ENCODE measurements around the gene RDH5. TPM values are rescaled to one million over a fixed set of nuclear protein-coding genes. Genes with fewer than 3 reads are reported as not detected.

The RDH5 gene
- total and polyA plus RNA-seq, 12 donors: 1.9 to 41.4 (median 5.3) TPM

GRCh38 chr12:55706568-55707218 lies 13.5 kb upstream of the RDH5 start:
- H3K9me3 ChIP-seq (replicated peaks in 1 of 3): no peaks in the 10 kb centered on the region
- H3K27ac ChIP-seq: peak overlapping the region in 1 of 5 donors; percentile 63
- no peak for TF ChIP-seq POLR2A (IDR thresholded peaks at IDR 0.05)
- TF ChIP-seq, protein P1, sequence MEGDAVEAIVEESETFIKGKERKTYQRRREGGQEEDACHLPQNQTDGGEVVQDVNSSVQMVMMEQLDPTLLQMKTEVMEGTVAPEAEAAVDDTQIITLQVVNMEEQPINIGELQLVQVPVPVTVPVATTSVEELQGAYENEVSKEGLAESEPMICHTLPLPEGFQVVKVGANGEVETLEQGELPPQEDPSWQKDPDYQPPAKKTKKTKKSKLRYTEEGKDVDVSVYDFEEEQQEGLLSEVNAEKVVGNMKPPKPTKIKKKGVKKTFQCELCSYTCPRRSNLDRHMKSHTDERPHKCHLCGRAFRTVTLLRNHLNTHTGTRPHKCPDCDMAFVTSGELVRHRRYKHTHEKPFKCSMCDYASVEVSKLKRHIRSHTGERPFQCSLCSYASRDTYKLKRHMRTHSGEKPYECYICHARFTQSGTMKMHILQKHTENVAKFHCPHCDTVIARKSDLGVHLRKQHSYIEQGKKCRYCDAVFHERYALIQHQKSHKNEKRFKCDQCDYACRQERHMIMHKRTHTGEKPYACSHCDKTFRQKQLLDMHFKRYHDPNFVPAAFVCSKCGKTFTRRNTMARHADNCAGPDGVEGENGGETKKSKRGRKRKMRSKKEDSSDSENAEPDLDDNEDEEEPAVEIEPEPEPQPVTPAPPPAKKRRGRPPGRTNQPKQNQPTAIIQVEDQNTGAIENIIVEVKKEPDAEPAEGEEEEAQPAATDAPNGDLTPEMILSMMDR (IDR thresholded peaks at IDR 0.05): no peak
- intact Hi-C loops (cut with DNase I): no loop called here
- peaks cover 6 to 20% of the 10 kb centered on the region in 2 donors for H3K4me1 ChIP-seq (replicated peaks in 1 of 2)
- WGBS, 4 donors: 59 to 87% (median 82%) methylated on average over 2 of the region's 2 CpGs
- no peaks in the 10 kb centered on the region for H3K27me3 ChIP-seq
- no peak for DNase-seq
- no peaks in the 10 kb centered on the region for H3K36me3 ChIP-seq (replicated peaks in 1 of 2)
- peak overlapping the region in 1 of 4 donors; percentile 72 for H3K4me3 ChIP-seq

DNA sequence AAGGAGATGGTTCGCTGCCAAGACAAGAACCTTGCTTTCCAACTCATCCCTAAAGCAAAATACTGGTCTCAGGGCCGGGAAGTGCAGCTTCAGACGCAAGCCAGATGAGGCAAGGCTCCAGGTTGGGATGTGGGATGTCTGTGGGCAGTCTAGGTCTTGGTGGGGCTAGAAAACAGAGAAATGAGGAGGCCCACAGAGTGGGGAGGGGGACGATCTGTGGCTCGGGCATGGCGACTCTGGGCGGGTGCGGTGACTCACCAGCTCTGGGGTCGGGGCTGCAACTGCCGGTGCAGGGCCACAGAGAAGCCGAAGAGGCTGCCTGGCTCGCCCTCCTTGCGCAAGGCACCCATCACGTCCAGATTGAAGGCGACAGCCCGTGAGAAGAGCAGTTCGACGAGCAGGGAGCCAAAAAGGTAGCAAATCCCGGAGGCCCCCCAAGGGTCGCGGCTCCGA lies 12.9 kb upstream of the RDH5 start:
- Histone ChIP-seq H3K4me1 (replicated peaks in 1 of 2) (peaks cover 6 to 24% of the 10 kb centered on the region in 2 donors), H3K4me3 (peak overlapping the region in 2 of 4 donors; percentile 16 to 72), H3K36me3 (replicated peaks in 1 of 2) (no peaks in the 10 kb centered on the region), H3K27ac (peak overlapping the region in 1 of 5 donors; percentile 63), H3K27me3 (no peaks in the 10 kb centered on the region), H3K9me3 (replicated peaks in 1 of 3) (no peaks in the 10 kb centered on the region)
- WGBS, 4 donors: 6 to 12% (median 7%) methylated on average over 8 to 22 of the region's 22 CpGs
- intact Hi-C loops (cut with DNase I): no loop called here
- peak in 1 of 7 donors; percentile 40 for DNase-seq
- TF ChIP-seq, protein P1 (IDR thresholded peaks at IDR 0.05): no peak
- TF ChIP-seq POLR2A (IDR thresholded peaks at IDR 0.05): no peak

GRCh38 chr12:55707841-55708694 lies 12.1 kb upstream of the RDH5 start, which contains the start of gene ITGA7:
ITGA7 (minus strand) TSS chr12:55707904; CDS start chr12:55707682, 222 bp downstream.
- no peaks in the 10 kb centered on the region for H3K9me3 ChIP-seq (replicated peaks in 1 of 3)
- 0 to 2% (median 1%) methylated on average over 20 to 39 of the region's 39 CpGs for WGBS, 4 donors
- intact Hi-C loops (cut with DNase I): no loop called here
- H3K27ac ChIP-seq: peak within 1 kb of the TSS in 1 of 5 donors; percentile 63
- peaks cover 6 to 24% of the 10 kb centered on the region in 2 donors for H3K4me1 ChIP-seq (replicated peaks in 1 of 2)
- H3K36me3 ChIP-seq (replicated peaks in 1 of 2): no peaks in the 10 kb centered on the region
- no peaks in the 10 kb centered on the region for H3K27me3 ChIP-seq
- peak in 4 of 7 donors; percentile 50 to 70 (median 66) for DNase-seq
- peak within 1 kb of the TSS in 2 of 4 donors; percentile 16 to 72 for H3K4me3 ChIP-seq
- no peak for TF ChIP-seq POLR2A (IDR thresholded peaks at IDR 0.05)

GRCh38 chr12:55708695-55709233 lies 11.4 kb upstream of the RDH5 start:
- no peak for DNase-seq
- no peaks in the 10 kb centered on the region for H3K27me3 ChIP-seq
- intact Hi-C loops (cut with DNase I): no loop called here
- 17 to 25% (median 22%) methylated on average over 3 of the region's 3 CpGs for WGBS, 4 donors
- TF ChIP-seq POLR2A (IDR thresholded peaks at IDR 0.05): no peak
- TF ChIP-seq, protein P1 (IDR thresholded peaks at IDR 0.05): no peak
- no peaks in the 10 kb centered on the region for H3K36me3 ChIP-seq (replicated peaks in 1 of 2)
- H3K4me3 ChIP-seq: no peak overlapping the region
- no peaks in the 10 kb centered on the region for H3K9me3 ChIP-seq (replicated peaks in 1 of 3)
- peaks cover 6 to 24% of the 10 kb centered on the region in 2 donors for H3K4me1 ChIP-seq (replicated peaks in 1 of 2)
- no peak overlapping the region for H3K27ac ChIP-seq

Data from adrenal gland (tissue), 12 donors.